DMS153 (cell line): ENCODE results near the gene GORASP2.

Source experiments
- DNase-seq: peaks from one replicate; lab custom pipeline; 2025; lab: John Stamatoyannopoulos, UW

The GORASP2 gene

GRCh38 chr2:170999654-171000053 is 70.6 kb downstream of the GORASP2 start:
- DNase-seq: no peak

GRCh38 chr2:171004363-171004762 is 75.3 kb downstream of the GORASP2 start:
- no peak for DNase-seq

GRCh38 chr2:171004833-171005232 is 75.8 kb downstream of the GORASP2 start:
- DNase-seq: no peak

- DNase-seq: no peak
Measured at GRCh38 chr2:171008550-171009205, 79.6 kb downstream of the GORASP2 start.

GRCh38 chr2:171009386-171009785 is 80.3 kb downstream of the GORASP2 start:
- DNase-seq: no peak

- no peak for DNase-seq
Measured at GRCh38 chr2:171013851-171014250, 84.8 kb downstream of the GORASP2 start.

- DNase-seq: no peak
Measured at GRCh38 chr2:171016125-171016524, 87.1 kb downstream of the GORASP2 start.
